Activated T-helper 17 cell treated with anti-CD3 and anti-CD28 coated beads, Interleukin-2, amount 50 U/mL, for 72 hours (primary cell): ENCODE data around the gene INO80D. TPM values are rescaled to one million over a fixed set of nuclear protein-coding genes. Genes with fewer than 3 reads are reported as not detected.
"Not testable (repeated sequence)": the region's sequence is repeated elsewhere in the genome, so short reads cannot be mapped to it uniquely, and the experiment has no call there.

ENCODE experiments used
- ATAC-seq: fragments of 150-1000 bp; cut with Tn5 transposase; replicated peaks from 2 replicates; pipeline ENCODE4 v1.10.0; 2021; ENCODE audit warnings: mild to moderate bottlenecking, moderate library complexity
- H3K27ac Mint-ChIP-seq: one replicate; pipeline ENCODE4 v1.8.0; 2022; ENCODE audit warnings: mixed read lengths
- H3K27me3 Mint-ChIP-seq: one replicate; pipeline ENCODE4 v1.8.0; 2022; ENCODE audit warnings: mixed read lengths
- H3K36me3 Mint-ChIP-seq: one replicate; pipeline ENCODE4 v1.8.0; 2022; ENCODE audit warnings: low read depth, mild to moderate bottlenecking, mixed read lengths
- H3K4me1 Mint-ChIP-seq: one replicate; pipeline ENCODE4 v1.8.0; 2022; ENCODE audit warnings: mixed read lengths
- H3K4me3 Mint-ChIP-seq: one replicate; pipeline ENCODE4 v1.8.0; 2022; ENCODE audit warnings: mild to moderate bottlenecking, mixed read lengths
- H3K9me3 Mint-ChIP-seq: one replicate; pipeline ENCODE4 v1.8.0; 2022; ENCODE audit warnings: mixed read lengths
- total RNA-seq, 2 donors: library from RNA; stranded (reverse); gene quantifications; one replicate each; pipeline ENCODE4 v1.2.3, GENCODE V29; 2022

The INO80D gene
- total RNA-seq, 2 donors from 2014 or later = 21.8 to 29.3 TPM

DNA sequence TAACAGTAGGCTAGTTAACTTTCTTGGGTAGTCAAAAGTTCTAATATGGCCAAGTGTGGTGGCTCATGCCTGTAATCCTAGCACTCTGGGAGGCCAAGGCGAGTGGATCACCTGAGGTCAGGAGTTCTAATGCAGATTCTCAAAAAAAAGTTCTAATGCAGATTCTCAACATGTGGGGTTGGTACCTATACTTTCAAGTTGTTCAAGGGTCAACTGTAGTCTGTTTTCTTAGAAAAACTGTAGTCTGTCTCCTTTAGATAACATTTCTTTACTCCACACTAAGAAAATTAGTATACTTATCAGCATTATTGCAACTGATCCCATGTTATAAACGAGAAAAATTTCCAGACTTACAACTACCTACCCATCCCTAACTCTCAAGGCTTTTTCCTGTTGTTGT, 16.6 kb downstream of the INO80D start:
- ATAC-seq = no peak
- Mint-ChIP-seq H3K27ac (no peak overlapping the region), H3K9me3 (no peaks in the 10 kb centered on the region), H3K27me3 (no peaks in the 10 kb centered on the region), H3K4me1 (peaks cover 23% of the 10 kb centered on the region), H3K36me3 (peaks cover 17% of the 10 kb centered on the region), H3K4me3 (no peak overlapping the region)

DNA sequence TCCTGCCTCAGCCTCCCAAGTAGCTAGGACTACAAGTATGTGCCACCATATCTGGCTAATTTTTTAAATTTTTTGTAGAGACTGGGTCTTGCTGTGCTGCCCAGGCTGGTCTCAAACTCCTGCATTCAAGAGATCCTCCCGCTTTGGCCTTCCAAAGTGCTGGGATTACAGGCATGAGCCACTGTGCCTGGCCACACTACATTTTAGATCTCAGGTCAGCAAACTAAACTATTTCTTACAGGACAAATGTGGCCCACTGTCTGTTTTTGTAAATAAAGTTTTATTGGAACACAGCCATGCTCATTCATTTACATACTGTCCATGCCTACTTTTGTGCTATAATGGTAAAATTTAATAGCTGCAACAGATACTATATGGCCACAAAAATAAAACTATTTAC, 17.8 kb downstream of the INO80D start:
- ATAC-seq = no peak
- Mint-ChIP-seq H3K4me1 (peaks cover 26% of the 10 kb centered on the region), H3K27me3 (no peaks in the 10 kb centered on the region), H3K9me3 (no peaks in the 10 kb centered on the region), H3K27ac (no peak overlapping the region), H3K36me3 (peaks cover 21% of the 10 kb centered on the region), H3K4me3 (no peak overlapping the region)

DNA sequence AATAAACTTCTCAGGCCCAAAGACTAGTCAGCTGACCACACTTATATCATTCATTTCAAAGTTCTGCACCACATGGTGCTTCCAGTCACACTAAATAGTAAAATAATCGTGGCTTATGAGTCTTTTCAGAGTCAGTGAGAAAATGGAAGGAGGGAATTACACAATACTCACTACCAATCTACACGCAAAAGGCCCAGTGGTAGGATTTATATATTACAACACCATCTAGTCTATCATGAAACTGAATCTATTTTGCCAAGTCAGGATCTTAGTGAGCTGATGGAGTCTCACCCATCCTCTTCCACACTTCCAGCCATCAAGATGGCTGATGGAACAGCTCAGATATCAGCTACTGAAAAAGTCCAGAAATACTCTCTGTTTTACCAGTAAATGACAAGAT, 21.9 kb downstream of the INO80D start:
- Mint-ChIP-seq H3K4me1 (peaks cover 20% of the 10 kb centered on the region), H3K27me3 (no peaks in the 10 kb centered on the region), H3K4me3 (no peak overlapping the region), H3K36me3 (peaks cover 61% of the 10 kb centered on the region), H3K27ac (peak overlapping the region; percentile 67), H3K9me3 (no peaks in the 10 kb centered on the region)
- ATAC-seq = no peak

DNA sequence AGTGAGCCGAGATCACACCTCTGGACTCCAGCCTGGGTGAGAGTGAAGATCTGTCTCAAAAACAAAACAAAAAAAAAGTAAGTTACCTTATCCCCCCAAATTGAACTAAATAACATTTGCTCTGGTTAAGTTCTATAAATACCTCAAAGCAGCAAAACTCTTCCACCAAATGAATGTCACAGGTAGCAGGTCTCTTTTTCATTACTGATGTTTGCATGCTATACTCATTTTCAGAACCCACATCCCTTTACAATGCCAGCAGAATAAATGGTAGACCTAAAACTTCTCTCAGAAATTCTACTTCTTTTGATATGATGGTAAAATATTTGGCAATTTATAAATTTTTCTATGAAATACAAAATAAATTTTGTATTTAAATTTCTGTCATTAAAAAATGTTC, 22.3 kb downstream of the INO80D start:
- H3K4me1 Mint-ChIP-seq = peaks cover 20% of the 10 kb centered on the region
- H3K27ac Mint-ChIP-seq = peak overlapping the region; percentile 67
- peaks cover 62% of the 10 kb centered on the region for H3K36me3 Mint-ChIP-seq
- H3K27me3 Mint-ChIP-seq = no peaks in the 10 kb centered on the region
- no peaks in the 10 kb centered on the region for H3K9me3 Mint-ChIP-seq
- ATAC-seq = no peak
- H3K4me3 Mint-ChIP-seq = no peak overlapping the region

DNA sequence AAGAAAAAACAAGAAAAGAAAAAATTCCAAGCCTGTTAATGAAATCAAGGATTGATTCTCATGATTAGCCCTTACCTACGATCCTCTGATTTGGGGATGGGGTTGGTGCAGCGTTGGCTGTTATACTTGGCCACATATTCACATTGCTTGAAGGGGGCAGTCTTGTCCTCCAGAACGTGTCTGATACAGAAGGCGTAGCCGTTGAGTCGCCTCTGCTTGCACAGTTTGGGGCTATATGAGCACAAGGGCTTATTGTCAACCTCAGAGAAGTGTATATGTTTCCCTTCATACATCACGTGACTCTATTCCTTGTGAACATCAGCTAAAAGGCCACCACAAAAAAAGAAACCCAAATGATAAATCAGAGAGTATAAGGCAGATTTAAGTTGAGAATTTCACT, 23.2 kb downstream of the INO80D start:
- Mint-ChIP-seq H3K27ac (no peak overlapping the region), H3K4me3 (no peak overlapping the region), H3K4me1 (peaks cover 20% of the 10 kb centered on the region), H3K27me3 (no peaks in the 10 kb centered on the region), H3K9me3 (no peaks in the 10 kb centered on the region), H3K36me3 (peaks cover 67% of the 10 kb centered on the region)
- no peak for ATAC-seq

DNA sequence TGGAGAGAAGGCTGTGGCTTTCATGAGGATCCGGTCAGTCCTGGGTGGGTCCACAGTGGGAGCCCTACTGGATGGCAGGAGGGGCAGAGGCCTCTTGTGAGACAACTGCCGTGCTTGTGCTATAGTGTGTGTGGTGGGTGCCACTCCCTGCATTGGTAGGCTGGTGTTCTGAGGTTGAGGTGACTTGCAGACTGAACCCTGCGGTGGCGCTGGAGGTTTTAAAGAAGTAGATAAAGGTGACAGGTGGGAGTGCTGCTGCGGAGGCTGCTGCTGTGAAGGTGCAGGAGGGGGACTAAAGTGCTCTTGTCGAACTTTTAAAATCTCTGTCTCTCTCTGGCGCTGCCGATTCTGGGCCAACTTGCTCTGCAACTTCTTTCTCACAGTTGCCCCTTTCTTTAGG, 29.7 kb downstream of the INO80D start:
- peaks cover 11% of the 10 kb centered on the region for H3K4me1 Mint-ChIP-seq
- H3K4me3 Mint-ChIP-seq = no peak overlapping the region
- peaks cover 88% of the 10 kb centered on the region for H3K36me3 Mint-ChIP-seq
- ATAC-seq = no peak
- no peaks in the 10 kb centered on the region for H3K27me3 Mint-ChIP-seq
- H3K9me3 Mint-ChIP-seq = no peaks in the 10 kb centered on the region
- no peak overlapping the region for H3K27ac Mint-ChIP-seq

DNA sequence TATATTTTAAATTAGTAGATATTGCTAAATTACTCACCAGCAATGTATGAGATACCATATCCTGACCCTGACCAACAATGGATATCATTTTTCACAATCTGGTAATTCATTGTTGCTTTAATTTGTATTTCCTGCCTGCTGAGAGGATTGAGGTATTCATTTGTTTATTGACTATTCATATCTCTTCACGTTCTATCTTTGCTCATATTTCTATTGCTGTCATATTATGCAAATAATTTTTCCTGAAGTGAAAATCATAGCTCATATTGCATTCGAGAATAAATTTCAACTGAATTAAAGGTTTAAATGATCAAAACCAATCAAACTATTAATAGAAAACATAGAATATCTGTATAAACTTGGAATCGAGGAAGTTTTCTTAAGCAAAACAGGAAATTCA, 31.0 kb downstream of the INO80D start:
- ATAC-seq = no peak
- Mint-ChIP-seq H3K36me3 (peaks cover 83% of the 10 kb centered on the region), H3K4me3 (no peak overlapping the region), H3K27ac (no peak overlapping the region), H3K9me3 (no peaks in the 10 kb centered on the region), H3K4me1 (peaks cover 11% of the 10 kb centered on the region), H3K27me3 (no peaks in the 10 kb centered on the region)

DNA sequence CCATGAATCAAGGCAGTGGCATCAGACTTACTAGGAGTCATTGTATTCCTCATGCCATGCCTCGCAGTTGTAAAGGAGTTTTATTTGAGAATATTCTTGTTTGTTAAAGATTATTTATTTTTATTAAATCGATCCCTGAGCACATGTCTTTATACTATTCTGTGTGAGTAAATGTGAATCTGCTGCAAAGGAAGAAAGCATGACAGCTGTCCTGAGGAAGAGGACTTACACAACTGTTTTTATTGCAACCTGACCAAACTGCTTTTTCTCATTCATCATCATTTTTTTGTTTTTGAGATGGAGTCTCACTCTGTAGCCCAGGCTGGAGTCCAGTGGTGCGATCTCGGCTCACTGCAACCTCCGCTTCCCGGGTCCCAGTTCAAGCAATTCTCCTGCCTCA, 34.1 kb downstream of the INO80D start:
- peaks cover 88% of the 10 kb centered on the region for H3K36me3 Mint-ChIP-seq
- ATAC-seq = no peak
- H3K27me3 Mint-ChIP-seq = no peaks in the 10 kb centered on the region
- H3K4me1 Mint-ChIP-seq = peaks cover 11% of the 10 kb centered on the region
- H3K27ac Mint-ChIP-seq = no peak overlapping the region
- no peaks in the 10 kb centered on the region for H3K9me3 Mint-ChIP-seq
- H3K4me3 Mint-ChIP-seq = no peak overlapping the region

DNA sequence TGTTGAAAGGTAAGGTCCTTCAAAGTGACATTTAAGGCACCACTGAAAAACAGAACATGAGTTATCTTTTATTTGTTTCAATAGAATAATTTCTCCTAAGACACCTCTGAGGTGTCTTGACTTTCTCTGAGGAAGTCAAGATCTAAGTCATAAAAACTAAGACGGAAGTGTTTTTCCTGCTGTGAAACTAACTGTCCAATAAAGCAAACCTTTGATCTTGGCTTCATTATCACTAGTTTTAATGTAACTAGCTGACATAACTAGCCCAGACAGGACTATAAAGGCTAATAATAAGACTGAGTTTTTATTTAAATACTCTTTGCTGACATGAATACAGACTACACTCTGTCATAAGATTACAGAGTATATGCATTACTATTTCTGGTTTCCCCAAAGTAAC, 36.6 kb downstream of the INO80D start:
- no peak for ATAC-seq
- H3K27ac Mint-ChIP-seq = no peak overlapping the region
- H3K27me3 Mint-ChIP-seq = no peaks in the 10 kb centered on the region
- no peaks in the 10 kb centered on the region for H3K4me1 Mint-ChIP-seq
- no peak overlapping the region for H3K4me3 Mint-ChIP-seq
- H3K9me3 Mint-ChIP-seq = no peaks in the 10 kb centered on the region
- peaks cover 88% of the 10 kb centered on the region for H3K36me3 Mint-ChIP-seq

DNA sequence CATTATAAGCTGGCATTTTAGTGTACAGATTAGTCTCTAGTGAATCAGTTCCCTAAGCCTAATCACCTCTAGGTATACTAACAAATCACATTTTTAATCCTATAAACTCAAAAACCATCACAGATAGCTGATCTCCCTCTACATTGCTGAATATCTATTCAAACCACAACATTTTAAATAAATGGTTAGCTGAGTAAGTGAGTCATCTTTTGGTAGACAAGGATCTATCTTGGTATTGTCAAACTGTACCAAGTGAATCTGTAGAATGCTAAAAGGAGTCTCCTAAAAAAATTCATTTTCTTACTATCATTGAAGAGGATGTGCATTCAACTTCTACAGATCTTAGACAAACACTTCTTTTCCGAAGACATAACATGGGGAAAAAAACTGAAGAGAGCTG, 40.7 kb downstream of the INO80D start:
- H3K27ac Mint-ChIP-seq = no peak overlapping the region
- peaks cover 5% of the 10 kb centered on the region for H3K4me1 Mint-ChIP-seq
- no peak for ATAC-seq
- H3K4me3 Mint-ChIP-seq = no peak overlapping the region
- H3K9me3 Mint-ChIP-seq = no peaks in the 10 kb centered on the region
- H3K27me3 Mint-ChIP-seq = no peaks in the 10 kb centered on the region
- H3K36me3 Mint-ChIP-seq = peaks cover 94% of the 10 kb centered on the region

DNA sequence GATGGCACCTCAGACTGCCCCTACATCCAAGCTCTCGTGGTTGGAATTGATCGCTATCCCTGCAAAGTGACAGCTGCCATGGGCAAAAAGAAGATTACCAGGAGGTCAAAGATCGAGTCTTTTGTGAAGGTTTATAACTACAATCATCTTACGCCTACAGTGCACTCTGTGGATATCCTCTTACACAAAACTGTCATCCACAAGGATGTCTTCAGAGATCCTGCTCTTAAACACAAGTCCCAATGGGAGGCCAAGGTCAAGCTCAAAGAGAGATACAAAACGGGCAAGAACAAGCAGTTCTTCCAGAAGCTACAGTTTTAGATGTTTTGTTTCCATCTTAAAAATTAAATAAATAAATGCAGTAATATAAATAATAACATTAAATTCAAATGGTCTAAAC, 45.4 kb downstream of the INO80D start:
- Mint-ChIP-seq H3K27ac (no peak overlapping the region), H3K4me1 (peaks cover 21% of the 10 kb centered on the region), H3K4me3 (no peak overlapping the region), H3K9me3 (peaks cover 2% of the 10 kb centered on the region), H3K36me3 (peaks cover 96% of the 10 kb centered on the region), H3K27me3 (no peaks in the 10 kb centered on the region)
- no peak for ATAC-seq

DNA sequence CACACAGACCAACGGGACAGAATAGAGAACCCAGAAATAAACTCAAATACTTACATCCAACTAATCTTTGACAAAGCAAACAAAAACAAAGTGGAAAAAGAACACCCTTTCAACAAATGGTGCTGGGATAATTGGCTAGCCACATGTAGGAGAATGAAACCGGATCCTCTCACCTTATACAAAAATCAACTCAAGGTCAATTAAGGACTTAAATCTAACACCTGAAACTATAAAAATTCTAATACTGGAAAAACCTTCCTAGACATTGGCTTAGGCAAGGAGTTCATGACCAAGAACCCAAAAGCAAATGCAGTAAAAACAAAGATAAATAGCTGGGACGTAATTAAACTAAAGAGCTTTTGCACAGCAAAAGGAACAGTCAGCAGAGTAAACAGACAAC, 50.6 kb downstream of the INO80D start:
- not testable (repeated sequence) for ATAC-seq, H3K9me3 Mint-ChIP-seq, H3K4me3 Mint-ChIP-seq, H3K27ac Mint-ChIP-seq, H3K27me3 Mint-ChIP-seq
- Mint-ChIP-seq H3K36me3 (peaks cover 93% of the 10 kb centered on the region), H3K4me1 (peaks cover 52% of the 10 kb centered on the region)

DNA sequence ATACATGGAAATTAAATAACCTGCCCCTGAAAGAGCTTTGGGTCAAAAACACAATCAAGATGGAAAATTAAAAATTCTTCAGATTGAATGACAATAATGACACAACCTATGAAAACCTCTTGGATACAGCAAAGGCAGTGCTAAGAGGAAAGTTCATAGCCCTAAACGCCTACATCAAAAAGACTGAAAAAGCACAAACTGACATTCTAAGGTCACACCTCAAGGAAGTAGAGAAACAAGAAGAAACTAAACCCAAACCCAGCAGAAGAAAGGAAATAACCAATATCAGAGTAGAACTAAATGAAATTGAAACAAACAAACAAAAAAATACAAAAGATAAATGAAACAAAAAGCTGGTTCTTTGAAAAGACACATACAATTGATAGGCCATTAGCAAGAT, 52.5 kb downstream of the INO80D start:
- not testable (repeated sequence) for ATAC-seq, H3K27ac Mint-ChIP-seq, H3K9me3 Mint-ChIP-seq, H3K27me3 Mint-ChIP-seq
- peak overlapping the region; percentile 14 for H3K4me3 Mint-ChIP-seq
- peaks cover 97% of the 10 kb centered on the region for H3K36me3 Mint-ChIP-seq
- peaks cover 56% of the 10 kb centered on the region for H3K4me1 Mint-ChIP-seq

DNA sequence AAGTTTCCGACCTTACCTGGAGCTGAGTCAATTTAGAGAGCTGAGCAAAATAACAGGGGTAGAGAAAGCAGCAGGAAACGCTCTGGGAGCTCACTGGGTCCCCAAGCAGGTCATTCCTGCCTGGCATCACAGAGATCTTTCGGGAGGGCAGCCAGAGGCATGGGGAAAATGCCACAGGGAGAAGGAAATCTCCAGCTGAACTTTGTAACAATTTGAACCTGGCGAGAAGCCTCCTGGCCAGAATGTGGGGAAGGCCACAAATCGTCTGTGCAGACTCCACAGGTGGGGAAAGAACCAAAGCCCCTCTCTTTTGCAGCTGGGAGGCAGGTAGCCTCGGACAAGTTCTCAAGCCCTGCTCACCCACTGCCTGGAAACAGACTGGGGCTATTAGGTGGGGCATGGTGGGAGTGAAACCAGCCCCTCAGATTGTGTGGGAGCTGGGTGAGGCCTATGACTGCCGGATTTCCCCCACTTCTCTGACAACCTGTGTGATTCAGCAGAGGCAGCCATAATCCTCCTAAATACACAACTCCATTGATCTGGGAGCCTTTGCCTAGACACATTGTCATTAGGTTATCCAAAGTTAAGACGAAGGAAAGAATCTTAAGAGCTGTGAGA, 53.9 kb downstream of the INO80D start:
- H3K9me3 Mint-ChIP-seq = peaks cover 7% of the 10 kb centered on the region
- H3K36me3 Mint-ChIP-seq = peaks cover 97% of the 10 kb centered on the region
- ATAC-seq = no peak
- peak overlapping the region; percentile 14 for H3K4me3 Mint-ChIP-seq
- peaks cover 51% of the 10 kb centered on the region for H3K4me1 Mint-ChIP-seq
- H3K27ac Mint-ChIP-seq = no peak overlapping the region
- no peaks in the 10 kb centered on the region for H3K27me3 Mint-ChIP-seq

DNA sequence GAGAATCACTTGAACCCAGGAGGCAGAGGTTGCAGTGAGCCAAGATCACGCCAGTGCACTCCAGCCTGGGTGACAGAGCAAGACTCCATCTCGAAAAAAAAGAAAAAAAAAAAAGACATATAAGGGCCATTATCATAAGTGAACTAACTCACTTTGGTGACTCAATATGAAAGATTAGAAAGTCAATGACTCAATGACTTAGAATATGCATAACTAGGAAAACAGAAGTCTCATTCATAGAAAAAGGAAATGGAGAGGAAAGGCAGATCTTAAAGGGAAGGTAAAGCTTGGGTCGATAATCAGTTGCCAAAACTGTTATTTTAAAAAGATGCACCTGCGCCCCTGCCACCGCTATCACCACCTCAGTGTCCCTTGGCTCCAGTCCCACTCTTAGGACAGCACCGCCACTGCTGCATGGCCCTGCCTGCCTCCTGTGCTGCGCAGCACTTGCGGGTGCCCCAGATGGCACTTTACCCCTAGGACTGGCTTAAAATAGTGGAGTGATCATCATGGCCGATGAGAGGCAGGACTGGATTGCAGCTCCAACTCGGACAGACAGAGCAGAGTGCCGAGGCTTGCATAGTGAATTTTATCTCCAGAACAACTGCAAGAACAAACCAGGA, 54.7 kb downstream of the INO80D start:
- Mint-ChIP-seq H3K27ac (no peak overlapping the region), H3K9me3 (peaks cover 7% of the 10 kb centered on the region), H3K4me3 (peak overlapping the region; percentile 49), H3K4me1 (peaks cover 46% of the 10 kb centered on the region), H3K36me3 (peaks cover 92% of the 10 kb centered on the region), H3K27me3 (no peaks in the 10 kb centered on the region)
- peak; percentile 99 for ATAC-seq
